Middle frontal gyrus (tissue), 1 donor: ENCODE measurements around the gene OR13H1.
"Not testable (repeated sequence)": the region's sequence is repeated elsewhere in the genome, so short reads cannot be mapped to it uniquely, and the experiment has no call there.

Source experiments
- DNase-seq: peaks from one replicate; pipeline ENCODE4 v3.0.0-alpha.2; 2015; ENCODE audit warnings: low spot score; ENCODE audit errors: extremely low spot score

The OR13H1 gene

DNA sequence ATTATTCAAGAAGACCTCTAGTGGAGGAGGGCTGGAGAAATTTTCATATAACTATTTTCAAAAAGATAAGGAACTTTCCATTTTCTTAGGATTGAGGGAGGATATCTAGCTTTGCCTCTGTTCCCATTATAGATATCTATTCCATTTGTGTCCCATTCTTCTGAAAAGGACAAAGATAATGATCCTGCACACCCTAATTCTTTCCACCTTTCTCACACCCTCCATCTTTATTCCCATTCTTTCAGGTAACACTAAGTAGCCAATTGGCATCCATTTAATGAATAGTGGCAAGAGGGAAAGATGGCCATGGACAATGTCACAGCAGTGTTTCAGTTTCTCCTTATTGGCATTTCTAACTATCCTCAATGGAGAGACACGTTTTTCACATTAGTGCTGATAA lies at the start of gene OR13H1:
Gene OR13H1, plus strand, starts transcription at position 301 of the 400 bp plus-strand sequence. Its CDS starts 0 bp downstream, at position 301.
- DNase-seq = no peak

GRCh38 chrX:131501556-131501955 lies 42.3 kb upstream of the OR13H1 start:
- DNase-seq = not testable (repeated sequence)

- DNase-seq = no peak
These were observed 30.5 kb upstream of the OR13H1 start for GRCh38 chrX:131513159-131513914.

DNA sequence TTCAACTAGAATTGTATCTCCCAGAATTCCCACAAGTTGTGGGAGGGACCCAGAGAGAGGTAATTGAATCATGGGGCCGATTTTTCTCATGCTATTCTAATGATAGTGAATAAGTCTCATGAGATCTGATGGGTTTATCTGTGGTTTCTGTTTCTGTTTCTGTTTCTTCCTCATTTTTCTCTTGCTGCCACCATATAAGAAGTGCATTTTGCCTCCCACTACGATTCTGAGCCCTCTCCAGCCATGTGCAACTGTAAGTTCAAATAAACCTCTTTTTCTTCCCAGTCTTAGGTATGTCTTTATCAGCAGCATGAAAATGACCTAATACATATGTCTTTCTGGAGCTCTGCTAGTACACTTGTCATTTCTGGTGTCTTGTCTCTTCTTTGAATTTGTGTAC lies 22.1 kb upstream of the OR13H1 start:
- DNase-seq = no peak

DNA sequence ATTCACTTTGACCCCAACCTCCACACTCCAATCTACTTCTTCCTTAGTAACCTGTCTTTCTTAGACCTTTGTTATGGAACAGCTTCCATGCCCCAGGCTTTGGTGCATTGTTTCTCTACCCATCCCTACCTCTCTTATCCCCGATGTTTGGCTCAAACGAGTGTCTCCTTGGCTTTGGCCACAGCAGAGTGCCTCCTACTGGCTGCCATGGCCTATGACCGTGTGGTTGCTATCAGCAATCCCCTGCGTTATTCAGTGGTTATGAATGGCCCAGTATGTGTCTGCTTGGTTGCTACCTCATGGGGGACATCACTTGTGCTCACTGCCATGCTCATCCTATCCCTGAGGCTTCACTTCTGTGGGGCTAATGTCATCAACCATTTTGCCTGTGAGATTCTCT lies 344 bp downstream of the OR13H1 start:
- no peak for DNase-seq

DNA sequence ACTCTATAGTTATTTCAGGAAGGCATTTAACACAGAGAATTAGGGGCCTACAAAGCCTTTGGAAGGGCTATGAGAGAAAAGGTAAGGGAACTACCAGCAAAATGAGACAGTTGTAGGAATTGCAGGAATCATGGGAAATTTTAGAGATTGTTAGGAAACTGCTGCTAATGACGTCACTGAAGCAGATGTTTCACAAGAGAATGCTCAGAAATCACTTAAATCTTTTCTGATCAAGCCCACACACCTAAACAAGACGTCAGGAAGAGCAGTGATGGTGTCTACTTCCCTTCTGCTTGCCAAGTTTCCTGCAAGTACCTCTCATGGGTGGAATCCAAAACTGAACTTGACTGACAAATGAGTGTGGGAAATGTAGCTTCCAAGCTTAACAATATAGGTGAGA lies 5.1 kb downstream of the OR13H1 start:
- DNase-seq = no peak

DNA sequence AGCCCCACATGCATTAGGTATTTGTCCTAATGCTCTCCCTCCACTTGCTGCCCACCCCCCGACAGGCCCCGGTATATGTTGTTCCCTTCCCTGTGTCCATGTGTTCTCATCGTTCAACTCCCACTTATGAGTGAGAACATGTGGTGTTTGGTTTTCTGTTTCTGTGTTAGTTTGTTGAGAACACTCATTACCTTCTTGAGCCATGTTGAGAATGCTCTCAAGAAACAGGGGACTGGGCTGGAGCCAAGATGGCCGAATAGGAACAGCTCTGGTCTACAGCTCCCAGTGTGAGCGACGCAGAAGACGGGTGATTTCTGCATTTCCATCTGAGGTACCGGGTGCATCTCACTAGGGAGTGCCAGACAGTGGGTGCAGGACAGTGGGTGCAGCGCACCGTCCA lies 8.6 kb downstream of the OR13H1 start:
- DNase-seq = not testable (repeated sequence)

DNA sequence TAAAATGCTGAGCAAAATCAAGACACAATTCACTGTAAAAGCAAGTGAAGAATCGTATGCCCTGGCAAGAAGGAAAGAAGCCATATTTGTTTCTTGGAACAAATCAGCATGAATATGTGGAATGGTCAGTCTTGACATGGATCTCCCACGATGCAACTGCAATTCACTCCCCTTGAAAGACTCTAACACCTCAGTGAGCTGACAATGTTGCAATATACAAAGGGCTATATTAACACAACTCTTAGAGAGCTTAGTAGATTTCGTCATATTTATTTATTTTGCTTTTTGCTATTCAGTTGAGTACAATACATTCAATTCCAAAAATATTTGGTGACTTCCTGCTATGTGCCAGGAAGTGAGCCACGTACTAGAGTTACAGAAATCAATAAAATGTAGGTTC lies 14.7 kb downstream of the OR13H1 start:
- DNase-seq = no peak

- DNase-seq = no peak
These were observed 20.8 kb downstream of the OR13H1 start for GRCh38 chrX:131564553-131565229.

DNA sequence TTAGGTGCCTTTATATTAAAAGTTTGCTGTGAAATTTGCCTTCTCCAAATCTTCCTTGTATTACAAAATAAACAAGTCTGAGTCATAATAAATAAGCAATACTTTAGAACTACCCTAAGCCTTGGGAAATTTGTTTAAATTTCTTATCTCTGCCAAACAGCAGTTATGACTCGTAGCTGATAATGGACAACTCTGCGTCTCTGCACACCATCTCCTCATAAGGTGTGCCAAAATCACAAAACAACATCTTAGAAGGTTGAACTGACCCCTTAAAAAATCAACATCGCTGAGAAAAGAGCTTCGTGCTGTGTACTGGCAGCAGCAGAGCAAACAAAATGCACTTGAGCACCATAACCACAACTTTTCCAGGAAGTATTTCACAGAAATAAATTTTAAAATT lies 22.0 kb downstream of the OR13H1 start:
- DNase-seq = no peak

DNA sequence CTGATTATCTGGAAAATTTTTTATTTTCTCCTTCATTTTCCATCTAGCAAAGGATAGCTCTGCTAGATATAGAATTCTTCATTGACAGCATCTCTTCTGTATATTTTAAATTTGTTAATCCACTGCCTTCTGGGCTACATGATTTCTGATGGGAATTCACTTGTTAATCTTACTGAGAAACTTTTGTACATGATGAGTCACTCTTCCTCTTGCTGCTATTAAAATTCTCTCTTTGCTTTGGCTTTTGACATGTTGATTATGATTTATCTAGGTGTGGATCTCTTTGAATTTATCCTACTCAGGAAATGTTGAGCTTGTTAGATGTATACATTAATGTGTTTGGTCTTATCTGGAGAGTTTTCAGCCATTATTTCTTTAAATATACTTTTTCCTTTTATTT lies 27.5 kb downstream of the OR13H1 start:
- no peak for DNase-seq

- no peak for DNase-seq
These were observed 28.6 kb downstream of the OR13H1 start for GRCh38 chrX:131572372-131573014.

DNA sequence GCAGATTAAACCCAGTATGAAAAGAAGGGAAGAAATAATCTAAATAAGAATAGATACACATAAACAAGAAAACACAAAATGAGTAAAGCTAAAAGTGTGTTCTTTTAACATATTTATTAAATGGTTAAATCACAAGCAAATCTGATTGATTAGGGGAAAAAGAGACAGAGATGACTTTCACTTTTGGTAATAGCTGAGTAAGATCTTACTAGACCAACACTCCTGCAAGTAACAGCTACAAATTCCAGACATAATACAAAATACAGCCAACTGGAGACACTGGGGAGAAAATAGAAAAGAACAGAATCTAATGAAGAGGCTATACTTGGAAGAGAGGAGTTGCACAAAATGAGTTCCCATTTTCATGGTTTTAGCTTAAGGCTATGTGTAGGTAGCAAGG lies 33.5 kb downstream of the OR13H1 start:
- no peak for DNase-seq

DNA sequence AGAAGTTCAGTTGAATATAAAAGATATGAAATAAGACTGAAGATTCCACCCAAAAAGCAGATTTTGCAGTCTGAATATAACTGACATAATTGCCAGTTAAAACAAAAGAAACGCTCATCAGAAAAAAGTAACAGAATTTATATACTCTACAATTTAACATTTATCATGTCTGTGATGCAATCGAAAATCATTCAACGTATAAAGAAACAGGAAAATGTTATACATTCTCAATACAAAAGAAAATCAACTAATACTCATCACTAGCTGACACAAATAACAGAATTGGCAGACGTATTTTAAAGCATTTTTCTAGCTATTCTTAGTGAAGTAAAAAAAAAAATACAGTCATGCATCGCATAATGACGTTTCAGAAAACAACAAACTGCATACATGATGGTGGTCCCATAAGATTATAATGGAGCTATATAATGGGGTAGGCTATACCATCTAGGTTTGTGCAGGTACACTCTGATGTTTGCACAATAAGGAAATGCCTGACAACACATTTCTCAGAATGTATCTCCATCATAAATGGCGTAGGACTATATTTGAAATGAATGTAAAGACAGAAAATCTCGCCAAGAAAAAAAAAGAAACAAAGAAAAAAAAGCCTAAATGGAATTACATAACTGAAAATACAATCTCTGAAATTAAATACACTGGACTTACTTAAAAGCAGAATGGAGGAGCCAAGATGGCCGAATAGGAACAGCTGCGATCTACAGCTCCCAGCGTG lies 34.3 kb downstream of the OR13H1 start:
- no peak for DNase-seq

DNA sequence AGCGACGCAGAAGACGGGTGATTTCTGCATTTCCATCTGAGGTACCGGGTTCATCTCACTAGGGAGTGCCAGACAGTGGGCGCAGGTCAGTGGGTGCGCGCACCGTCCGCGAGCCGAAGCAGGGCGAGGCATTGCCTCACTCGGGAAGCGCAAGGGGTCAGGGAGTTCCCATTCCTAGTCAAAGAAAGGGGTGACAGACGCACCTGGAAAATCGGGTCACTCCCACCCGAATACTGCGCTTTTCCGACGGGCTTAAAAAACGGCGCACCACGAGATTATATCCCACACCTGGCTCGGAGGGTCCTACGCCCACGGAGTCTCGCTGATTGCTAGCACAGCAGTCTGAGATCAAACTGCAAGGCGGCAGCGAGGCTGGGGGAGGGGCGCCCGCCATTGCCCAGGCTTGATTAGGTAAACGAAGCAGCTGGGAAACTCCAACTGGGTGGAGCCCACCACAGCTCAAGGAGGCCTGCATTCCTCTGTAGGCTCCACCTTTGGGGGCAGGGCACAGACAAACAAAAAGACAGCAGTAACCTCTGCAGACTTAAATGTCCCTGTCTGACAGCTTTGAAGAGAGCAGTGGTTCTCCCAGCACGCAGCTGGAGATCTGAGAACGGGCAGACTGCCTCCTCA lies 35.0 kb downstream of the OR13H1 start:
- not testable (repeated sequence) for DNase-seq

DNA sequence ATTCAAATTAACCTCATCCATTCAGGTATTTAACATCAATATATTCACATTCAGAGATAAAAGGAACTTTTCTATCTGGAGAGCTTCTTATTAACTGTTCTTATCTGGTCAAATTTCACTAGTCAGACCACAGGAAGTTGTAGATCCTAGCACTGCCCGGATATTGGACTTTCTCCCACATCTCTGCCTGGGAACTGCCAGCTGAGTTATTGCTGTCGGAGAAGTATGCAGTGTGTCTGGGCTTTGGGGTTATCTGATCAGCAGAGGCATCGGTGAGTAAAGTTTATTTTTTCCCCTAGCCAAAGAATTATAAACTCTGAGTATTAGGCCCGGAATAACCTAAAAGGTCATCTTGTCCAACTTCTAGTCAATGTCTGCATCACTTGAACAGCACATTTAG lies 45.1 kb downstream of the OR13H1 start:
- DNase-seq = no peak
